Bronchial epithelial cell (primary cell): ENCODE measurements around the gene HTR1D. TPM values are rescaled to one million over a fixed set of nuclear protein-coding genes. Genes with fewer than 3 reads are reported as not detected.
"Not testable (repeated sequence)": the region's sequence is repeated elsewhere in the genome, so short reads cannot be mapped to it uniquely, and the experiment has no call there.

Experiments
- DNase-seq: peaks from one replicate; pipeline ENCODE4 v3.0.0-alpha.2; 2010; ENCODE audit warnings: low read depth
- FAIRE-seq: peaks from 2 replicates; lab custom pipeline; 2011; peaks lifted over from hg19 to GRCh38; lab: Jason Lieb, UNC
- H3K27me3 ChIP-seq: 2 replicates; pipeline ENCODE4 v1.5.1; 2011; ENCODE audit warnings: low read length; ENCODE audit not compliant: control insufficient read depth, insufficient read depth
- H3K36me3 ChIP-seq: 2 replicates; pipeline ENCODE4 v1.5.1; 2011; ENCODE audit warnings: low read length; ENCODE audit not compliant: control insufficient read depth, insufficient read depth
- H3K4me3 ChIP-seq: 2 replicates; pipeline ENCODE4 v1.5.1; 2011; ENCODE audit warnings: mild to moderate bottlenecking, low read depth, low read length, control low read depth
- CTCF ChIP-seq: IDR thresholded peaks from 2 replicates; pipeline ENCODE4 v1.5.1; 2011; ENCODE audit warnings: mild to moderate bottlenecking, moderate library complexity, low read length, control low read depth, inconsistent platforms; ENCODE audit not compliant: insufficient read depth, severe bottlenecking
- total RNA-seq: library from RNA; depleted of rRNA; stranded (reverse); fragments of >200 nt; gene quantifications from 2 replicates; pipeline ENCODE4 v1.2.1, GENCODE V29; 2014

Gene HTR1D
- total RNA-seq, 1 donor from 2014 or later, result 0.26 TPM

GRCh38 chr1:23238565-23238964 is 21.3 kb upstream of the HTR1D start:
- Histone ChIP-seq H3K36me3 (no peaks in the 10 kb centered on the region), H3K4me3 (no peak overlapping the region), H3K27me3 (no peaks in the 10 kb centered on the region)
- FAIRE-seq (peak; percentile 76), DNase-seq (no peak)
- TF ChIP-seq CTCF, result no peak

- no peak for TF ChIP-seq CTCF
- DNase-seq (no peak), FAIRE-seq (no peak)
- Histone ChIP-seq H3K4me3 (no peak overlapping the region), H3K27me3 (no peaks in the 10 kb centered on the region), H3K36me3 (no peaks in the 10 kb centered on the region)
These were observed 20.2 kb upstream of the HTR1D start for GRCh38 chr1:23237508-23237907.

- FAIRE-seq, result no peak
- Histone ChIP-seq H3K27me3 (no peaks in the 10 kb centered on the region), H3K36me3 (no peaks in the 10 kb centered on the region), H3K4me3 (no peak overlapping the region)
- no peak for TF ChIP-seq CTCF
- no peak for DNase-seq
These were observed 10.5 kb upstream of the HTR1D start for GRCh38 chr1:23227806-23228205.

- Histone ChIP-seq H3K27me3 (no peaks in the 10 kb centered on the region), H3K36me3 (no peaks in the 10 kb centered on the region), H3K4me3 (no peak overlapping the region)
- TF ChIP-seq CTCF, result no peak
- FAIRE-seq (no peak), DNase-seq (peak; percentile 58)
These were observed 7.7 kb upstream of the HTR1D start for GRCh38 chr1:23224739-23225648.

- not testable (repeated sequence) for H3K36me3 ChIP-seq, H3K27me3 ChIP-seq, FAIRE-seq, DNase-seq, H3K4me3 ChIP-seq
These were observed 6.7 kb upstream of the HTR1D start for GRCh38 chr1:23223963-23224362.

- not testable (repeated sequence) for H3K27me3 ChIP-seq, DNase-seq, H3K36me3 ChIP-seq, FAIRE-seq, H3K4me3 ChIP-seq
These were observed 6.2 kb upstream of the HTR1D start for GRCh38 chr1:23223490-23223951.

GRCh38 chr1:23222742-23223141 is 5.4 kb upstream of the HTR1D start:
- DNase-seq (no peak), FAIRE-seq (no peak)
- Histone ChIP-seq H3K4me3 (no peak overlapping the region), H3K36me3 (no peaks in the 10 kb centered on the region), H3K27me3 (peaks cover 3% of the 10 kb centered on the region)
- TF ChIP-seq CTCF, result no peak
